ENCODE measurements around the gene GRK4.

GRCh38 chr4:2949782-2950125 lies 13.6 kb upstream of the GRK4 start:
- TF ChIP-seq CTCF (IDR thresholded peaks at IDR 0.05; ENCODE audit: low read depth, low read length, missing input control) (no peak), HNF4G (IDR thresholded peaks at IDR 0.05) (no peak), REST (IDR thresholded peaks at IDR 0.05) (no peak), YY1 (IDR thresholded peaks at IDR 0.05) (no peak), MAX (IDR thresholded peaks at IDR 0.05) (no peak), RAD21 (IDR thresholded peaks at IDR 0.05) (no peak), GABPA (IDR thresholded peaks at IDR 0.05 in 1 of 2, conservative IDR thresholded peaks at IDR 0.05 in 1 of 2) (no peak), SP1 (IDR thresholded peaks at IDR 0.05) (no peak), ATF3 (IDR thresholded peaks at IDR 0.05) (no peak), TAF1 (conservative IDR thresholded peaks at IDR 0.05) (no peak), NR2F2 (IDR thresholded peaks at IDR 0.05) (no peak), ZBTB33 (IDR thresholded peaks at IDR 0.05) (no peak)

Measured in liver (tissue), 3 donors.